Measurements from ENCODE around the gene KYNU. TPM values are rescaled to one million over a fixed set of nuclear protein-coding genes. Genes with fewer than 3 reads are reported as not detected.
"Not testable (repeated sequence)": the region's sequence is repeated elsewhere in the genome, so short reads cannot be mapped to it uniquely, and the experiment has no call there.

The KYNU gene
- total RNA-seq, 2 donors from 2014 or later: 1.8 to 14.3 TPM

DNA sequence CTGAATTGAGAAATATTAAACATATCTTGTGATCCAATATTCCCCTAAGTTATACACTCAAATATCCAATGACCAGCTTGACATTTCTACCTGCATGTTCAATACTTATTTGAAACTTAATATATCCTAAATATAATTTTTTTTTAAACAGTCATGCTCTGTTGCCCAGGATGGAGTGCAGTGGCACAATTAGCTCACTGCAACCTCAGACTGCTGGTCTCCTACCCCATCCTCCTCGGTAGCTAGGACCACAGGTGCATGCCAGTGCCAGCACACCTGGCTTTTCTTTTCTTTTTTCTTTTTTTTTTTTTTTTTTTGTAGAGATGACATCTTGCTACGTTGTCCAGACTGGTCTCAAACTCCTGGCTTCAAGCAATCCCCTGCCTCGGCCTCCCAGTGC lies 4.2 kb downstream of the KYNU start:
- Histone ChIP-seq H3K4me3 (no peak overlapping the region), H3K4me1 (ENCODE audit: control insufficient read depth in 1 of 2, low read depth in 2 of 2) (no peaks in the 10 kb centered on the region), H3K9me3 (no peaks in the 10 kb centered on the region), H3K27me3 (replicated peaks; ENCODE audit: insufficient read depth) (no peaks in the 10 kb centered on the region), H3K27ac (no peak overlapping the region), H3K36me3 (no peaks in the 10 kb centered on the region)
- DNase-seq (ENCODE audit: low spot score) (no peak), ATAC-seq (ENCODE audit: insufficient number of reproducible peaks, low FRiP score, low read depth) (no peak)
- TF ChIP-seq, protein P1, sequence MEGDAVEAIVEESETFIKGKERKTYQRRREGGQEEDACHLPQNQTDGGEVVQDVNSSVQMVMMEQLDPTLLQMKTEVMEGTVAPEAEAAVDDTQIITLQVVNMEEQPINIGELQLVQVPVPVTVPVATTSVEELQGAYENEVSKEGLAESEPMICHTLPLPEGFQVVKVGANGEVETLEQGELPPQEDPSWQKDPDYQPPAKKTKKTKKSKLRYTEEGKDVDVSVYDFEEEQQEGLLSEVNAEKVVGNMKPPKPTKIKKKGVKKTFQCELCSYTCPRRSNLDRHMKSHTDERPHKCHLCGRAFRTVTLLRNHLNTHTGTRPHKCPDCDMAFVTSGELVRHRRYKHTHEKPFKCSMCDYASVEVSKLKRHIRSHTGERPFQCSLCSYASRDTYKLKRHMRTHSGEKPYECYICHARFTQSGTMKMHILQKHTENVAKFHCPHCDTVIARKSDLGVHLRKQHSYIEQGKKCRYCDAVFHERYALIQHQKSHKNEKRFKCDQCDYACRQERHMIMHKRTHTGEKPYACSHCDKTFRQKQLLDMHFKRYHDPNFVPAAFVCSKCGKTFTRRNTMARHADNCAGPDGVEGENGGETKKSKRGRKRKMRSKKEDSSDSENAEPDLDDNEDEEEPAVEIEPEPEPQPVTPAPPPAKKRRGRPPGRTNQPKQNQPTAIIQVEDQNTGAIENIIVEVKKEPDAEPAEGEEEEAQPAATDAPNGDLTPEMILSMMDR (IDR thresholded peaks at IDR 0.05): no peak

DNA sequence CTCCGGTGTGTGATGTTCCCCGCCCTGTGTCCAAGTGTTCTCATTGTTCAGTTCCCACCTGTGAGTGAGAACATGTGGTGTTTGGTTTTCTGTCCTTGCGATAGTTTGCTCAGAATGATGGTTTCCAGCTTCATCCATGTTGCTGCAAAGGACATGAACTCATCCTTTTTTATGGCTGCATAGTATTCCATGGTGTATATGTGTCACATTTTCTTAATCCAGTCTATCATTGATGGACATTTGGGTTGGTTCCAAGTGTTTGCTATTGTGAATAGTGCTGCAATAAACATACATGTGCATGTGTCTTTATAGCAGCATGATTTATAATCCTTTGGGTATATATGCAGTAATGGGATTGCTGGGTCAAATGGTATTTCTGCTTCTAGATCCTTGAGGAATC lies 5.0 kb downstream of the KYNU start:
- H3K36me3 ChIP-seq; DNase-seq (ENCODE audit: low spot score); H3K4me1 ChIP-seq (ENCODE audit: control insufficient read depth in 1 of 2, low read depth in 2 of 2); H3K27me3 ChIP-seq (replicated peaks; ENCODE audit: insufficient read depth); H3K9me3 ChIP-seq; H3K27ac ChIP-seq; ATAC-seq (ENCODE audit: insufficient number of reproducible peaks, low FRiP score, low read depth); H3K4me3 ChIP-seq: not testable (repeated sequence)

DNA sequence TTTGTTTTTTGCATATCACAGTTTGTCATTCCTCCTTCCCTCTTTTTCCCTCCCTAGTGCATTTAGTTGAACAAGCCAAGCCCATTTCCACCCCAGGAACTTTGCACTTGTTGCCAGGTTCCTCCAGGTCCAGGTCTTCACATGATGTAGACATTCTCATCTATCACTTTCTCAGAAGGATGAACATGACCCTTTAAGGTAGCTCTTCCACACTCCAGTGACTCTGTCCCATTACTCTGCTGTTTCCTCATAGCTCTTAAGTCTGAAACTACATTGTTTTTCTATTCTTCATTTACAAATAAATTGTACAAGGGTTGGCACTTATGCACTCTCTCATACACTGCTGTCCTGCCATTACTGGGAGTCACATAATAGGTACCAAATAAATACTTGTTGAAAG lies 6.1 kb downstream of the KYNU start:
- no peaks in the 10 kb centered on the region for H3K36me3 ChIP-seq
- TF ChIP-seq, protein P1 (IDR thresholded peaks at IDR 0.05): no peak
- H3K27me3 ChIP-seq (replicated peaks; ENCODE audit: insufficient read depth): no peaks in the 10 kb centered on the region
- no peaks in the 10 kb centered on the region for H3K9me3 ChIP-seq
- no peak overlapping the region for H3K4me3 ChIP-seq
- ATAC-seq (ENCODE audit: insufficient number of reproducible peaks, low FRiP score, low read depth): no peak
- no peak for DNase-seq (ENCODE audit: low spot score)
- H3K27ac ChIP-seq: no peak overlapping the region
- no peaks in the 10 kb centered on the region for H3K4me1 ChIP-seq (ENCODE audit: control insufficient read depth in 1 of 2, low read depth in 2 of 2)

DNA sequence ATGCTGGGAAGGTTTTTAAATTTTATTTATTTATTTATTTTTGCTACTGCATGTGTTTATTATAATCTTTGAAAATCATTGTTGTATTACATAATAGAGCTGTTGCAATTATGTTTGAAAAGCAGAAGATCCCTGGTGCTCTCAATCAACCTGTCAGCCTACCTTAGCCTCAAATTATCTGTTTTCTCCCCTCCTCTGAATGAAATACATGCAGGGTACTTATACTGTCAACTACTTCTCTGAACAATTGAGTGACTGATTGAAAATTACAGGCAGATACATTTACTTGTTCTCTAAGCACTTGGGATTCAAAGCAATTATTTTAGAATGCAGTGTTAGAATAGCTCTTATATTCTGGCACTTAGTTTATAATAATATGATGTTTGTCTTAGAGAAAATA lies 8.1 kb downstream of the KYNU start:
- H3K27ac ChIP-seq: no peak overlapping the region
- no peaks in the 10 kb centered on the region for H3K9me3 ChIP-seq
- peaks cover 3 to 5% of the 10 kb centered on the region in 2 donors for H3K4me1 ChIP-seq (ENCODE audit: control insufficient read depth in 1 of 2, low read depth in 2 of 2)
- no peaks in the 10 kb centered on the region for H3K27me3 ChIP-seq (replicated peaks; ENCODE audit: insufficient read depth)
- TF ChIP-seq, protein P1 (IDR thresholded peaks at IDR 0.05): no peak
- DNase-seq (ENCODE audit: low spot score): no peak
- no peak overlapping the region for H3K4me3 ChIP-seq
- ATAC-seq (ENCODE audit: insufficient number of reproducible peaks, low FRiP score, low read depth): no peak
- no peaks in the 10 kb centered on the region for H3K36me3 ChIP-seq

DNA sequence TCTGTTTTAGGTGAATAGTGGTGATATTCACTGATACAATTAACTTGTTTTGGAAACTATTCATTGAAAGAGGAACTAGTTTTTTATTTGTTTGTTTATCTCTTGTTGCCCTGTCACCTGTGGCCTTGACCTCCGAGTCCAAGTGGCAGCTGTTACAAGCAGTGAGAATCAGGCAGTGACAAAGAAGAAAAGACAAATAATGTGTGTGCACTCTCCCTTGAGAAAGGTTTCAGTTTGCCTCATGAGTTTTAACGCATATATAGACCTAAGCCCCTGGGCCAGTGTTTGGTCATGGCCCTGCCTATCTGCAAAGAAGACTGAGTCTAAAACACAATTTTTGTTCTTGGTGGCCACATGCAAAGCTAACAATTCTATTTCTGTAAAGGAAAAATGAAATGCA lies 15.3 kb downstream of the KYNU start:
- no peak overlapping the region for H3K27ac ChIP-seq
- TF ChIP-seq, protein P1 (IDR thresholded peaks at IDR 0.05): no peak
- DNase-seq (ENCODE audit: low spot score) (no peak), ATAC-seq (ENCODE audit: insufficient number of reproducible peaks, low FRiP score, low read depth) (no peak)
- H3K27me3 ChIP-seq (replicated peaks; ENCODE audit: insufficient read depth): no peaks in the 10 kb centered on the region
- H3K36me3 ChIP-seq: no peaks in the 10 kb centered on the region
- no peaks in the 10 kb centered on the region for H3K9me3 ChIP-seq
- peaks cover 3 to 5% of the 10 kb centered on the region in 2 donors for H3K4me1 ChIP-seq (ENCODE audit: control insufficient read depth in 1 of 2, low read depth in 2 of 2)
- H3K4me3 ChIP-seq: no peak overlapping the region

DNA sequence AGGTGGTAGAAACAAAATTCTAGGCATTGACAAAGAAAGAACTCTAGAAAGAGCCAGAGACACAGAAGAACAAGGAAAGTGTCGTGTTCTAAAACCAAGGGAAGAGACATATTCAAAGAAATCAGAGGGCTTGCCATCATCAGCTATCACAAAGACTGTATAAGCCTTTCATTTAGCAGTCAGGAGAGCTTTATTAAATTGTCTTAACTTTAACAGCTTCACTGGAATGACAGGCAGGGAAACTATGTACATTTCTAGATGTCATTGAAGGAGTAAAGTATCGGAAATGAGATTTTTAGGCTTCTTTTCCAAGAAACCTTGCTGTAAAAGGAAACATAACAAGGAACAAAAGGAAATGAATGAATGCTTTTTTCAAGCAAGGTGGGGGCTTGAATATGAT lies 15.8 kb downstream of the KYNU start:
- ATAC-seq (ENCODE audit: insufficient number of reproducible peaks, low FRiP score, low read depth): no peak
- no peak for DNase-seq (ENCODE audit: low spot score)
- H3K27me3 ChIP-seq (replicated peaks; ENCODE audit: insufficient read depth): no peaks in the 10 kb centered on the region
- H3K27ac ChIP-seq: no peak overlapping the region
- H3K9me3 ChIP-seq: no peaks in the 10 kb centered on the region
- TF ChIP-seq, protein P1 (IDR thresholded peaks at IDR 0.05): no peak
- H3K4me3 ChIP-seq: no peak overlapping the region
- H3K36me3 ChIP-seq: no peaks in the 10 kb centered on the region
- peaks cover 3 to 5% of the 10 kb centered on the region in 2 donors for H3K4me1 ChIP-seq (ENCODE audit: control insufficient read depth in 1 of 2, low read depth in 2 of 2)
